Stimulated activated CD8-positive, alpha-beta memory T cell treated with anti-CD3 and anti-CD28 coated beads, Interleukin-12 subunit alpha, Interleukin-12 subunit beta, amount 100 ng/mL, for 24 hours (primary cell): ENCODE results near the gene UCHL1.
A peak's percentile ranks its signal among the peaks of the same experiment; 100 is the strongest.

Experiments used
- DNase-seq: peaks from one replicate; pipeline ENCODE4 v3.0.0-alpha.2; 2020; ENCODE audit errors: extremely low read depth

Gene UCHL1

GRCh38 chr4:41256740-41257256 lies at the start of gene UCHL1:
Gene UCHL1, plus strand, starts transcription at chr4:41256928. Its CDS starts 49 bp downstream, at chr4:41256977.
- DNase-seq: no peak

DNA sequence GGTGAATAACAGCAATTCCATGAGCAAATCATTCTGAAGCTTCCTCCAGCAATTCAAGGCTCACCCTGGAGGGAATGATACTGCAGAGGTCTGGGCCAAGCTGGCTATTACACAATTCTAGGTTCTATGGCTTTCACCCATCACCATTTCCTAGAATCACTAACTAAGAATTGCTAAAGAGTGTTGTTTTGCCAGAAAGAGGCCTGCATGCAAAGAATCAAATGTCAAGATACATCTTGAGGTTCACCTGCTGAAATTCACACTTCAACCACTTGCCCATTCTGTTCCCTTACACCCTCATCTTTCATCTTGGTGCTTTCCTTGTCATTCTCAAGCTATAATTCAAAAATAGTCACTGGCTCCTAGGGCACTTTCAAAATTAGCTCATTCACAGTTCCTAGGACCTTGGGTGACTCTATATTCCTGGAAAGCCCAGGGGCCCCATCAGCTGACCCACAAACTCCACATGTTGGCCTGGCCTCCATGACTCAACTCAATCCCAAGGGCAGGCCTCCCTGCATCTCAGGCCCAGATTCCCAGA lies 49.4 kb upstream of the UCHL1 start:
- DNase-seq: no peak

DNA sequence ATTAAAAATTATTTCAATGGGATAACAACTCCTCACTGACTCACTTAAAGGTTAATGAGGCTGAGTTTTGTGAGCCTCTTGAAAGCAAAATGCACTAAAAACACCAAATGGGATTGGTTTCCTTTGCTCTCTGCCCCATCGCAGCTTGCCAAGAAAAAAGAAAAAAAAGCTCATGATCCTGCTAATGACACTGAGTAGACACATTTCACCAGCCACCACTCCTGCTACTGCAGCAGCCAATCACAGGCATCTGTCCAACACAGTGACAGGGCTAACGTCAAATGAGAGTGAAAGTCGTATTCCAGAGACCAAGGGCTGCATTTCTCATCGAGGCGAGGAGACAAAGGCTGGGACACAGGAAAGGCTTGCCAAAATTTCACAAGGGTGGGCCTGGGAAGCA lies 47.5 kb upstream of the UCHL1 start:
- no peak for DNase-seq

DNA sequence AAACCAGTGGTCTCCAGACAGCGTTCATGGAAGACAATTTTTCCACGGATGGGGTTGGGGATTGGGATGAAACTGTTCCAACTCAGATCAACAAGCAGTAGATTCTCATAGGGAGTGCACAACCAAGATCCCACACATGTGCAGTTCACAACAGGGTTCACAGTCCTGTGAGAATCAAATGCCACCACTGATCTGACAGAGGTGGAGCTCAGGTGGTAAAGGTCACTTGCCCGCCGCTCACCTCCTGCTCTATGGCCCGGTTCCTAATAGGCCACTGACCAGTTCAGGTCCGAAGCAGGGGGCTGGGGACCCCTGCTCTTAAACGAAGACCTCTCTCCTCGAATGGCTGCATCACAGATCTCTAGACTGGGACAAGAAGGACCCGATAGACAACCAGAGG lies 46.8 kb upstream of the UCHL1 start:
- DNase-seq: no peak

- no peak for DNase-seq
Measured at GRCh38 chr4:41211951-41212615, 44.6 kb upstream of the UCHL1 start.

DNA sequence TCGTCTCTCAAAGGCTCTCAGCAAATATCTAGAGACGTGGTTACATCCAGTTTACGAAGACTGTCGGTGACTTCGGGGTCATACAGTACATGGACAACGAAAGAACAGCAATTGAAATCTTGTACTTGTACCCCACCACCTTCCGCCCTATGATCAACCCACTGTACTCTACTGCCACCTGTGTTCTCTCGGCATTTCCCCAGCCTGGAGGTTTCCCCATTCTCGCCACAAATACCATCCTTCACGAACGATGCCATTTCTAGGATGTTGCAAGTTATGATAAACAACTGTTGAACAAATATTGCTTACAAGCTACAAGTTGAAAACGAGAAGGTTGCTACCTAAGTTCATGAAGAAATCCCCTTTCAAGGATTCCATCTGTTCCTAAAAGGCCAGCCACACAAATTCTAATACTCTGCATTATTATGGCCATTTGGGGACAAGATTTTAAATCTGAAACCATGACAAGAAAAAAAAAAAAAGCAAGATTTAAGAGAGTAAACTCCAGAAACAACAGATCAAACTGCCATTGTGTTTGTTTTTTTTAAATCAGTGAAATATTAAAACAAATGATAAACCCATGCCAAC lies 44.0 kb upstream of the UCHL1 start:
- no peak for DNase-seq

DNA sequence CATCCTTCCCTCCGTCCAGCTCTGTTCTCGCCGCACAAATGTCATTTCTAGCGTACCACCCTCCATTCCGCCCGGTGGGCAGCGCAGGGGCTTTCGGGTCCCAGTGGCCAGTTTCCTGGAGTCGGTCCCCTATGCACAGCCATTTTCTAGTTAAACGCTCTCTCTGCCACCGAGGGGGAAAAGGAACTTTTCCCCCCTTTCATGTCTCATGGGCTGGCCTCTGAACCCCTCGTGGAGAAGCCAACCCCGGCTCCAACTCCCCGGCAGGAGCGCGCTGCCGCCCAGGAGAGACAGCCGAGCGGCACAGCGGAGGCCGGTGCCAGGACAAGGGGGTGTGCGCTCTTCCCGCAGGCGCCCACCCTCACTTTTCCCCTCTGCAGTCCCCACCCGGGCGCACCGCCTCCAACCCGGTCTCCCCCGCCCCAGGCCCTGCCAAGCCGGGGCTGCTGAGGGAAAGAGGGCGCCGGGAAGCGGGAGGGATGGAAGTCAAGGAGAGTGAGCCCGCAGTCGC lies 43.0 kb upstream of the UCHL1 start:
- no peak for DNase-seq

DNA sequence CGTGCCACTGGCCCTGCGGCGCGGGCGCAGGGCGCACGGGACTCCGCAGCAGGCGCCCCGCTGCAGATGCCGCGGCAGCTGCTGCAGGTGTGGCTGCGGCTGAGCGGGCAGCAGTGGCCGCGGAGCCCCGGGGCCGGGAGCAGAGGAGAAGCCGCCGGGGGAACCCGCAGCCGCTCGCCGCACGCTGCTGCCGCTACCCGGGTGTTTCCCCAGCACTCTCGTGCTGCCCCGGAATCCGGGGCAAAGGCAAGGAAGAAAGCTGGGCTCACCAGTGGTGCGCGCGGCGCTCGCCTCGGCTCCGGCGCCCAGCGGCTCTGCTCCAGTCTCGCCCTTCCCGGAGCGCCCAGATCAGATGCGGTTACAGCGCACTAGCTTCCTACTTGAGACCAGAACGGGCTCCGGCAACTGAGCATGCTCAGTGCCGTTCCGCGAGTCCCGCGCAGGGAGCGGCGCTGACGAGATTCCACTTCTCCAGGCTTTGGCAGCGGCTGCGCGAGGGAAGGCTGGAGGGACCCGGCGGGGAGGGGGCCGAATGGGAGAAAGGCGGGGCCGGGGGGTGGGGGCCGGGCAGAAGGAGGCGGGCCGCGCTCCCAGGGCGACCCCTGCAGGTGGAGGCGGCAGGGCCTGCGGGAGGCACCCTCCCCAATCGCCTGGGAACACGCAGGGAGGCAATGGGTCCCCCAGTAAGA lies 42.4 kb upstream of the UCHL1 start, which contains the start of gene APBB2:
APBB2 (minus strand) TSS at position 407 of the 689 bp plus-strand sequence. CDS start 181,288 bp downstream, outside the sequence.
- DNase-seq: peak; percentile 9

GRCh38 chr4:41214825-41215146 lies 41.9 kb upstream of the UCHL1 start:
- DNase-seq: no peak

- DNase-seq: no peak
Measured at GRCh38 chr4:41215155-41215554, 41.6 kb upstream of the UCHL1 start.

GRCh38 chr4:41215969-41216293 lies 40.8 kb upstream of the UCHL1 start:
- DNase-seq: no peak

DNA sequence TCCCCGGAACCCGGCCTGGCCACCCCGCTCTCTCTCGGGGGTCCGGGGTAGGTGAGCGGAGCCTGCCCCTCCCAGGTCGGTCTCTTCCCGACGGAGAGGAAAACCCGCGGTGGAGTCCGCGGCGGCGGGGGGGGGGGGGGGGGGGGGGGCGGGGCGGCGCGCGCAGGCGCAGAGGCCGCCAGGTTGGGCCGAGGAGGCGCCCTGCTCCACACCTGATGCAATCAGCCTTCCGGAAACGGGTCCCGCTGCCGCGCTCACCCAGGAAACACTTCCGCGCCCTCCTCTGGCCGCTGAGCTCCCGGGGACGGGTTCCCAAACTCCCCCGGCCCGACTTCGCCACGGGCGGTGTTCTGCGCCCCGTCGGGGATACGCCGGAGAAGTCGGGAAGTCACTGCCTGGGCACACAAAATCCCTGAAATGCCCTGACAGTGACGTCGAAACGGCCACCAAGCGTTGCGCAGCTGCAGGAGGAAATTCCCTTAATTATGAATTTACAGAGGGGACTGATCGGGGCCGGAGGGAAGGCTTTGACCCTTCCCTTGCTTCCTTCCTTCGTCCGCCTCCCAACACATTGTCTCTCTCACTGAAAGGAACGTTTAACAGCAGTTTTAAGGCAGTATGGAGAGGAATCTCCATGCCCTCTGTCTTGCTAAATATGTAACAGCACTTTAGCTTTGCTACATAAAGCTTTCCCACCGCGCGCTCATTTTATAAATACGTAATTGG lies 40.3 kb upstream of the UCHL1 start:
- no peak for DNase-seq

- no peak for DNase-seq
Measured at GRCh38 chr4:41217020-41217333, 39.8 kb upstream of the UCHL1 start.

DNA sequence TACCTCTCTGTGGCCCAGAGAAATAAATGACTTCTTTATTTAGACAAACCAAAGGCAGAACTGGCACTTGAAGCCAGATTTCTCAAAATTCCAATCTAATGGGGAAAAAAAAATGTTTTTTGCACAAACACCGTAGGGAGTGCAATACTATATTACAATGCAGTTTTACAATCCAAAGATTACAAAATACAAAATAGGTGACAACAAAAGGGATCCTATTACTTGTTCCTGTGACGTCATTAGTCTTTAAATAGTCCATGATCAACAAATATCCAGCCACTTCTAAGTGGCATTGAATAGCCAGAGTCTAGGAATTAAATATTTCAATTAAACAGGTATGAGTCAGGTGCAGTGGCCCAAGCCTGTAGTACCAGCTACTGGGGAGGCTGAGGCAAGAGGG lies 39.4 kb upstream of the UCHL1 start:
- DNase-seq: no peak

- no peak for DNase-seq
Measured at GRCh38 chr4:41218703-41219102, 38.0 kb upstream of the UCHL1 start.

DNA sequence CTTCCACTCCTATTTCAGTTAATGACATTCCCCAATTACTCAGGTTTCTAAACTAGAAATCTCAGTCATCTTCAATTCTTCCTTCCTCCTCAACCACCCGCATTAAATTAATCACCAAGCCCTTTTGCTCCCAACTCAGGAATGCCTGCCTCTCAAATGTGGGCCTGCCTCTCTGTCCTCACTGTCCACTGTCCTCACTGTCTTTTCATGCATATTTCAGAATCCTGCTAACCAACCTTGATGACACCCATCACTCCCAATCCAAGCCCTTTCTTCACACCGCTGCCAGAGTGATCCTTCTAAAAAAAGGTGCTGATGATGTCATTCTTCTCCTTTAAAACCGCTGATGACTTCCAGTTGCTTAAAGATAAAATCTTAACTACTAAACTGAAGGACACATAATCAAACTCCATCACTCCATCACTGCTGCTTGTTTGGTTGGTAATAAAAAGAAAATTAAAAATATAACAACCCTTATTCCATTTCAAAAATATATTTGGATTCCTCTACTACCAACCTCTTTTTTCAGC lies 37.2 kb upstream of the UCHL1 start:
- no peak for DNase-seq

- DNase-seq: no peak
Measured at GRCh38 chr4:41221850-41222645, 34.7 kb upstream of the UCHL1 start.

DNA sequence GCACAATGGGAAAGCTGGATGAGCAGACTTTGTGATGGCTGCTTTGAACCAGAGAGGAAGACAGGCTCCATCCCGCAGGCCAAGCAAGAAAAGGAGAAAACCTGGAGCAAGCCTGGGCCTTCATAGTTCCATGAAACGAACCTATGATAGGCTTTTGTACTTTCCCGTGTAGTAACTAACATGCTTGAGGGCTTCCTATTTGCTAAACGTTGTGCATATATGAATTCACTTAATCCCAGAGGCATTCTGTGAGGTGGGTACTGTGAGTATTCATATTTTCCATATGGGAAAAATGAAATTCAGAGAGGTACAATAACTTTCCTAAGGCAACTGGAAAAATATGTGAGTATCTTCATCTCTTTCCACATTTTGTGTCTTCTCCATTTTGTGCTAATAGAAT lies 28.8 kb upstream of the UCHL1 start:
- DNase-seq: no peak

DNA sequence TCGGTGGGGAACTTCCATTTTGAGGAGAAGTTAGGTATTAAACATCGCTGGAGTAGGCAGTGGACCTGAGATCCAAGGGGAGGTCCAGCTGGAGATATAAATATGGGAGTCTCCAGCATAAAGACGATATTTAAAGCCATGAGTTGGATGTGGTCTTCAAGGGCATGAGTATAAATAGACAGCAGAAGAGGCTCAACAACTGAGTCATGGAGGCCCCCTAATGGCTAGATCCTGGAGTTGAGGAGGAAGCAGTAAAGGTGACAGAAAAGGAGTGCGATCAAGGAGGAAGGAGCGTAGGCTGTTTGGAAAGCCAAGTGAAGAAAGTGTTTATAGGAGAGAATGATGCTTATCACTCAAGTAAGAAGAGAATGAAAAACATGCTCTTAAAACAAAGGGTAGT lies 24.3 kb upstream of the UCHL1 start:
- DNase-seq: no peak

- DNase-seq: no peak
Measured at GRCh38 chr4:41232856-41233255, 23.9 kb upstream of the UCHL1 start.

- DNase-seq: no peak
Measured at GRCh38 chr4:41236032-41236431, 20.7 kb upstream of the UCHL1 start.
